ENCODE results near the gene ACVRL1.

- TF ChIP-seq CTCF (IDR thresholded peaks at IDR 0.05), result no peak
- TF ChIP-seq EZH2 (IDR thresholded peaks at IDR 0.05), result no peak
- TF ChIP-seq EZH2phosphoT487 (IDR thresholded peaks at IDR 0.05), result no peak
Observed at GRCh38 chr12:51904951-51905470, 2.3 kb upstream of the ACVRL1 start.

Data from neural progenitor cell (in vitro differentiated cells).